HCT116 (cell line): ENCODE measurements around the gene CDCA7. TPM values are rescaled to one million over a fixed set of nuclear protein-coding genes. Genes with fewer than 3 reads are reported as not detected.

ENCODE experiments used
- ATAC-seq: fragments of 200-7000 bp; cut with Tn5 transposase; 2 replicates; pipeline ENCODE4 v1.9.1; 2020; ENCODE audit warnings: mild to moderate bottlenecking, moderate library complexity
- BruUV-seq: library from RNA; stranded (reverse); fragments of 400-500 nt; replicated peaks from 2 replicates; lab custom pipeline; 2021; lab: Mats Ljungman, UMichigan
- CTCF ChIA-PET: fragments of 300-600 bp; sonication (Branson Sonifier 250); formaldehyde crosslinking; loops from one replicate; lab custom pipeline; 2021; ENCODE audit warnings: antibody characterized with exemption; lab: Charles Lee
- POLR2A ChIA-PET: fragments of 300-600, 350-600 bp; sonication (Branson Sonifier 250); formaldehyde crosslinking; loops from one replicate; lab custom pipeline; 2021; ENCODE audit warnings: antibody characterized with exemption; lab: Charles Lee
- RAD21 ChIA-PET, 2 experiments: fragments of 300-600 bp; sonication (Branson Sonifier 250); formaldehyde crosslinking; loops; one replicate each; lab custom pipeline; 2023; ENCODE audit warnings: low total read pairs in 2 of 2; ENCODE audit not compliant: uncharacterized antibody in 2 of 2, unreplicated experiment in 2 of 2, low non-redundant PET in 1 of 2; lab: Charles Lee
- DNase-seq: peaks from one replicate; pipeline ENCODE4 v3.0.0-alpha.2; 2010; ENCODE audit warnings: low read depth, low spot score
- H2AFZ ChIP-seq: fragments of 200-600 bp; shearing (Covaris generic), sonication (generic); 2 replicates; pipeline ENCODE4 v1.6.1; 2017; ENCODE audit warnings: low read depth, mixed run types, mixed read lengths, antibody characterized with exemption, low read length; ENCODE audit not compliant: poor library complexity, severe bottlenecking
- H3K27ac ChIP-seq: 2 replicates; pipeline ENCODE4 v1.5.1; 2012; ENCODE audit warnings: low read depth, low read length
- H3K27me3 ChIP-seq: fragments of 200-600 bp; sonication (generic); 2 replicates; pipeline ENCODE4 v1.6.1; 2016; ENCODE audit warnings: mixed run types, low read length, mixed read lengths; ENCODE audit not compliant: insufficient read depth
- H3K36me3 ChIP-seq, 2 experiments: fragments of 200-500 bp in 1 of 2; fragments of 200-600 bp in 1 of 2; sonication (Bioruptor generic) in 1 of 2; sonication (generic) in 1 of 2; 2 replicates each; pipeline versions ENCODE4 v1.5.1 to v1.6.1; 2014 to 2016; ENCODE audit warnings: low read length in 2 of 2, inconsistent platforms in 1 of 2, mixed read lengths in 1 of 2, mixed run types in 1 of 2; ENCODE audit not compliant: insufficient read depth in 2 of 2, control insufficient read depth in 1 of 2
- H3K4me1 ChIP-seq, 2 experiments: fragments of 200-600 bp in 1 of 2; sonication (generic) in 1 of 2; 2 replicates each; pipeline versions ENCODE4 v1.5.1 to v1.6.1; 2012 to 2017; ENCODE audit warnings: low read length in 2 of 2, inconsistent platforms in 1 of 2, mild to moderate bottlenecking in 1 of 2, mixed read lengths in 1 of 2, mixed run types in 1 of 2, moderate library complexity in 1 of 2; ENCODE audit not compliant: insufficient read depth in 2 of 2, control insufficient read depth in 1 of 2
- H3K4me2 ChIP-seq: fragments of 200-600 bp; sonication (generic); 2 replicates; pipeline ENCODE4 v1.6.1; 2017; ENCODE audit warnings: mixed run types, low read length, mixed read lengths
- H3K4me3 ChIP-seq, 2 experiments: fragments of 200-600 bp in 1 of 2; sonication (generic) in 1 of 2; replicated peaks in 1 of 2; 2 replicates each; pipeline ENCODE4 v1.5.1; 2011 to 2016; ENCODE audit warnings: low read length in 2 of 2, control low read depth in 1 of 2, low read depth in 1 of 2, mild to moderate bottlenecking in 1 of 2, mixed read lengths in 1 of 2, mixed run types in 1 of 2
- H3K79me2 ChIP-seq: fragments of 200-600 bp; sonication (generic); 2 replicates; pipeline ENCODE4 v1.6.1; 2017; ENCODE audit warnings: mild to moderate bottlenecking, mixed run types, low read length, moderate library complexity, mixed read lengths; ENCODE audit not compliant: insufficient read depth
- H3K9ac ChIP-seq: fragments of 200-600 bp; sonication (generic); 2 replicates; pipeline ENCODE4 v1.6.1; 2016; ENCODE audit warnings: low read length, mixed read lengths
- H3K9me2 ChIP-seq: fragments of 200-600 bp; sonication (generic), shearing (Covaris generic); 2 replicates; pipeline ENCODE4 v1.6.1; 2017; ENCODE audit warnings: mixed run types, mild to moderate bottlenecking, moderate library complexity; ENCODE audit not compliant: insufficient read depth
- H3K9me3 ChIP-seq, 2 experiments: fragments of 200-500 bp in 1 of 2; fragments of 200-600 bp in 1 of 2; sonication (Bioruptor generic) in 1 of 2; sonication (generic) in 1 of 2; 2 replicates each; pipeline ENCODE4 v1.6.1; 2014 to 2017; ENCODE audit warnings: low read length in 2 of 2, mixed read lengths in 2 of 2, inconsistent platforms in 1 of 2, low read depth in 1 of 2, mild to moderate bottlenecking in 1 of 2, mixed run types in 1 of 2, moderate library complexity in 1 of 2; ENCODE audit not compliant: control insufficient read depth in 1 of 2, insufficient read depth in 1 of 2
- H4K20me1 ChIP-seq: fragments of 200-600 bp; sonication (generic), shearing (Covaris generic); 2 replicates; pipeline ENCODE4 v1.6.1; 2017; ENCODE audit warnings: mixed run types, mild to moderate bottlenecking, moderate library complexity; ENCODE audit not compliant: insufficient read depth
- EZH2 ChIP-seq: fragments of 200-600 bp; sonication (generic); IDR thresholded peaks from 2 replicates; pipeline ENCODE4 v1.6.1; 2017; ENCODE audit warnings: antibody characterized with exemption, mixed run types
- FOSL1 ChIP-seq: IDR thresholded peaks from 2 replicates; pipeline ENCODE4 v1.6.1; 2012; ENCODE audit warnings: low read depth
- POLR2A ChIP-seq: IDR thresholded peaks from 2 replicates; pipeline ENCODE4 v1.7.0; 2011; ENCODE audit warnings: borderline replicate concordance; ENCODE audit not compliant: insufficient read depth, insufficient read length; ENCODE audit errors: extremely low read depth
- SIN3A ChIP-seq: IDR thresholded peaks from 2 replicates; pipeline ENCODE4 v1.6.1; 2012; ENCODE audit warnings: low read depth
- ZBTB33 ChIP-seq: IDR thresholded peaks from 2 replicates; pipeline ENCODE4 v1.6.1; 2011; ENCODE audit warnings: mild to moderate bottlenecking, low read length, moderate library complexity; ENCODE audit not compliant: insufficient replicate concordance; ENCODE audit errors: extremely low read depth
- ZFX ChIP-seq: fragments of 450-650 bp; IDR thresholded peaks from 2 replicates; pipeline ENCODE4 v1.6.1; 2017
- intact Hi-C: fragments of 100-400 bp; cut with micrococcal nuclease; formaldehyde crosslinking; loops from 2 replicates; pipeline ENCODE4 v1.10.0; 2022
- total RNA-seq: library from RNA; stranded (reverse); gene quantifications from one replicate; pipeline ENCODE4 v1.2.1, GENCODE V29; 2021; ENCODE audit not compliant: unreplicated experiment

The CDCA7 gene
- total RNA-seq, 1 experiment from 2014 or later = 57.9 TPM

- H3K4me1 ChIP-seq = no peaks in the 10 kb centered on the region
- DNase-seq (no peak), ATAC-seq (no peak)
- no peaks in the 10 kb centered on the region for H3K9me3 ChIP-seq
- H3K27me3 ChIP-seq = no peaks in the 10 kb centered on the region
- intact Hi-C loops = no loop called here
- H3K4me2 ChIP-seq = no peak overlapping the region
- TF ChIP-seq ZFX (no peak), POLR2A (no peak), ZBTB33 (no peak), EZH2 (no peak), SIN3A (no peak), FOSL1 (no peak)
- ChIA-PET POLR2A (no interaction called here), CTCF (no interaction called here), RAD21 (no interaction called here)
- H3K9me2 ChIP-seq = no peaks in the 10 kb centered on the region
- H3K4me3 ChIP-seq = no peak overlapping the region
- H3K27ac ChIP-seq = no peak overlapping the region
- H4K20me1 ChIP-seq = no peaks in the 10 kb centered on the region
- no TSS peak for BruUV-seq
- no peak overlapping the region for H2AFZ ChIP-seq
- no peak overlapping the region for H3K9ac ChIP-seq
- no peaks in the 10 kb centered on the region for H3K36me3 ChIP-seq
- H3K79me2 ChIP-seq = no peaks in the 10 kb centered on the region
These were observed 39.7 kb downstream of the CDCA7 start for GRCh38 chr2:173394091-173394974.
